HFF-Myc (cell line): ENCODE results near the gene TRIM3.
A peak's percentile ranks its signal among the peaks of the same experiment; 100 is the strongest.

Experiments
- DNase-seq: peaks from one replicate; pipeline ENCODE4 v3.0.0-alpha.2; 2011; ENCODE audit warnings: low read depth; ENCODE audit errors: extremely low read depth
- H3K4me3 ChIP-seq: replicated peaks from 2 replicates; pipeline ENCODE4 v1.5.1; 2011; ENCODE audit warnings: low read depth, mild to moderate bottlenecking, control low read depth, low read length
- CTCF ChIP-seq: IDR thresholded peaks from 2 replicates; pipeline ENCODE4 v1.5.1; 2012; ENCODE audit warnings: mild to moderate bottlenecking, low read depth, low read length, control low read depth; ENCODE audit errors: missing control alignments

TRIM3 gene

GRCh38 chr11:6440906-6441358 is 32.8 kb downstream of the TRIM3 start, which contains the start of gene HPX:
Gene HPX (minus strand): TSS chr11:6440987. CDS start chr11:6440963, 24 bp downstream.
- DNase-seq: no peak
- TF ChIP-seq CTCF: no peak
- no peak within 1 kb of the TSS for H3K4me3 ChIP-seq

- H3K4me3 ChIP-seq: no peak overlapping the region
- peak; percentile 80 for TF ChIP-seq CTCF
- peak; percentile 42 for DNase-seq
These were observed 34.7 kb downstream of the TRIM3 start for GRCh38 chr11:6438979-6439571.

GRCh38 chr11:6437993-6438392 is 35.7 kb downstream of the TRIM3 start:
- DNase-seq: no peak
- TF ChIP-seq CTCF: no peak

GRCh38 chr11:6437423-6437822 is 36.3 kb downstream of the TRIM3 start:
- no peak for TF ChIP-seq CTCF
- no peak for DNase-seq
- no peak overlapping the region for H3K4me3 ChIP-seq

More at GRCh38 chr11:6437993-6438392, 35.7 kb downstream of the TRIM3 start:
- H3K4me3 ChIP-seq: no peak overlapping the region

- no peak for DNase-seq
- no peak overlapping the region for H3K4me3 ChIP-seq
- TF ChIP-seq CTCF: no peak
These were observed 39.6 kb downstream of the TRIM3 start for GRCh38 chr11:6433998-6434660.

GRCh38 chr11:6431861-6432260 is 41.9 kb downstream of the TRIM3 start:
- no peak for TF ChIP-seq CTCF
- DNase-seq: peak; percentile 6
- no peak overlapping the region for H3K4me3 ChIP-seq
